GM19238 (cell line): ENCODE data around the gene DAB2IP.

Source experiments
- DNase-seq: peaks from one replicate; pipeline ENCODE4 v3.0.0; 2011; ENCODE audit warnings: low spot score; ENCODE audit not compliant: insufficient read length

The DAB2IP gene

DNA sequence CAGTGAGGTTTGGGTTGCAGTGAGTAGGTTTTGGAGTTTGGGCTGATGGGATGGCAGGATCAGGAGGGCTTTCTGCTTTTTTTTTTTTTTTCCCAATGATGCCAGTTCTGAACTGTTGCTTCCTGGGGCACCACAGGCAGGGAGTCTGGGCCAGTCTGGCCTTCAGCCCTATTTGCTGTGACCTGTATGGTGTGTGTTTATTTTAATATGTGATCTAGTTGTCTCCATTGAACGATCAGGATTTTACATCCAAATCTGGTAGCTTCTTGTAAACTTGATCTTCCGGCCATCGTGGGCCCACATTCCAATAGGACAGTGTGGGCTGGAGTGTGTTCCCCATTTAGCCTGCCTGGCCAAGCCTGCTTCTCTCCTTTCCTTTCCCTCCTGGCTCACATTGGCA, 25.8 kb upstream of the DAB2IP start:
- no peak for DNase-seq

- DNase-seq = no peak
These were observed 25.4 kb upstream of the DAB2IP start for GRCh38 chr9:121626012-121626411.

GRCh38 chr9:121627427-121627826, 24.0 kb upstream of the DAB2IP start:
- DNase-seq = no peak

DNA sequence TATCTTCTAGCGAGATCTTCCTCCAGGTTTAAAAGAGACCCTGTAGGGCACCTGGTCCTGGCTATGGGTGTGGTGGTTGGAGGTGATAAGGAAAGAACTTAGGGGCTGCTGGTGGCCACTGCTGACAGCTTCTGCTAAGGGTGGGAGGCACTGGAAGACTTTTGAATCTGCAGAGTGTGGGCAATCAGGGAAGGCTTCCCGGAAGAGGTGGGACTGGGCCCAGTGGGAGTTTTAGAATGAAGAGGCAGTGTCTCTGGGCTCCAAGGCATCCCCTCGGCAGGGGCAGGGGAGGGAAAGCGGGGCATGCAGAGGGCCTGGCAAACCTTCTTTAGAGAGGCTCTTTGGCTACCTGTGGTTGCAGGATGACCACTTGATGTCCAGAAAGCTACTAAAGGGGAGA, 23.0 kb upstream of the DAB2IP start:
- no peak for DNase-seq

GRCh38 chr9:121631115-121631514, 20.3 kb upstream of the DAB2IP start:
- no peak for DNase-seq

- no peak for DNase-seq
These were observed 19.4 kb upstream of the DAB2IP start for GRCh38 chr9:121631978-121632418.

DNA sequence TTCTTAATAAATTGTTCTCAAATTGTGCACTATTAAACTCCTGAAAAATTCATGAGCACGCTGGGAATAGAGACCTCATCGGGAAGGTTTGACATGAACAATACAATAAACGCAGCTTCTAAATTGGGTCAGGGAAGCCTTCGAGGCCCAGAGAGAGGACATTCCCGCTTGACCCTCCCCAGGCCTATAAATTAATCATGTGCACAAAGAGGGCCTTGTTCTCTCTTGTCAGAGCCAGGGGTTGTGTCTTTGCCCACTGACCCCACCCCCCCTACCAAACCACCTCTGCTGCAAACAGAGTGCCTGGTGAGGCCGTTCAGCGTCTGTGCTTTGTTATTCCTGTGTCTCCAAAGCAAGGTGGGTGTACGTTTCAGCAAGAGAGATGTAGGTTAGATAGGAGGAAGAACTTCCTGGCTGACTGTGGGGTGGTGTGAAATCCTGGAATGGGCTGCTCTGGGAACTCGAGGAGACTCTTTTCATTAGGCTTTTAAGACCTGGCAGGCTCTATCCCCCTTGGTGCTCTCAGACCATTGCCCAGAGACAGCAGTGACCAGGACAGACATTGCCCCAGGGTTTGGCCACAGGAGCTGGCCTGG, 18.2 kb upstream of the DAB2IP start:
- DNase-seq = no peak

GRCh38 chr9:121633736-121634135, 17.7 kb upstream of the DAB2IP start:
- no peak for DNase-seq

DNA sequence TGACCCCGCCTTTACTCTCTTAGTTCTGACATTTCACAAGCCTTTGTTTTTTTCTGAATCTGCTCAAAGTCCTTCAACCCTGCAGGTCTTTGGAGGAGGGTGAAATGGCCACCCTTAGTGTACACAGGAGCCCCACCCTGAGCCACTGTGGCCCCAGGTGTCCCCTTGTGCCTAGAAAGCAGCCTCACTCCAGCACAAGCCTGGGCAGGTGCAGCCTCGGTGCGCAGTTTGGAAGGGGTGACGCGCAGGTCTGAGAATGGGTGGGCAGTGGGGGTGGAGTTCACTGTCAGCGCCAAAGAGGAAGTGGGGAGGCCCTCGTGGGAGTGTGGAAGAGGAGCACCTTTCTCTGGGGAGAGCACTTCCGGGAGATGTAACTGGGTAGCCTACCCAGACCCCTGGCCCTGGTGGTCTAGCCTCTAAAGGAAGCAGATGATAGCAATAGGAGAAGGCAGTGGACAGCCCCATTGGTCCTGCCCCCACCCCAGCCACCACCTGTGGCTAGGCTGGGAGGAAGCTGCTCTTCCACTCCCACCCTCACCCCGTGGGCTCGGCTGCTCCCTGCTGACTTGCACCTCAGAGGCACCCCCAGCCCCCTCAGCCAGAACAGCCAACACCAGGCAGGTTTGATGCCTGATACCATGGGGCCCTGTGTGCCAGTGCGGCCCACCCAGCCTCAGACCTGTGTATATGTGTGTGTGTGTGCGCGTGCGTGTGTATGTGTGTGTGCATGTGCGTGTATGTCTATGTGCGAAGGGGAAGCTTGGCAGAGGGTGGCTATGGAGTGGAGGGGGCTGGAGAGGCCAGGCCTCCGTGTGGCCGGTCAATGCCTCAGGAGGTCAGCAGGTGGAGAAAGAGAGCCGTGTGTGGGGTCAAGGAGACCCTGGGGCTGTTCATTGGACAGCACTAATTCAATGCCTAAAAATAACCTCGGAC, 16.8 kb upstream of the DAB2IP start:
- DNase-seq = peak; percentile 37

GRCh38 chr9:121635300-121635876, 16.0 kb upstream of the DAB2IP start:
- DNase-seq = no peak

DNA sequence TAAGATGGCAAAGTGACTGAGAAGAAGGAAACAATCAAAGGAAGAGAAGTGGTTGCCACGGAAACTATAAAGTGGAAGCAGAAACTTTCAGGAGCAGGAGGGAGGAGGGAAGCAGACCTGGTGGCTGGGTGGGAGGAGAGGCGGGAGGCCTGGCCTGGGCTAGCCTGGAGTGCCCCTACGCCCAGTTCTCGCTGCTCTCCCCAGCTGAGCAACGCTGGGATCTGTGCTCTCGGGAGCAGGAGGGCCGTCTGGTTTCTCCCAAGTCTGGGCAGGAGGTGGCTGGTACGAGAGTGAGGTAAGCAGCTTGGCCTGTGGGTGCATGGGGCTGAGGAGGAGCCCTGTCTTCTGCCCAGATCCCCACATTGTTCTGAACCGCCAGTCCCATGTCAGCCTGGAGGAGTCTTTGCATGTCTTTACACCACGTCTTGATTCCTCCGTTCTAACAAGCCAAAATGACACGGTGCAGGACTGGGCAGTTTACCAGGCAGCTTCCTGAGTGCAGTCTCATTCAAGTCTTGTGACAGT, 15.0 kb upstream of the DAB2IP start:
- DNase-seq = no peak

DNA sequence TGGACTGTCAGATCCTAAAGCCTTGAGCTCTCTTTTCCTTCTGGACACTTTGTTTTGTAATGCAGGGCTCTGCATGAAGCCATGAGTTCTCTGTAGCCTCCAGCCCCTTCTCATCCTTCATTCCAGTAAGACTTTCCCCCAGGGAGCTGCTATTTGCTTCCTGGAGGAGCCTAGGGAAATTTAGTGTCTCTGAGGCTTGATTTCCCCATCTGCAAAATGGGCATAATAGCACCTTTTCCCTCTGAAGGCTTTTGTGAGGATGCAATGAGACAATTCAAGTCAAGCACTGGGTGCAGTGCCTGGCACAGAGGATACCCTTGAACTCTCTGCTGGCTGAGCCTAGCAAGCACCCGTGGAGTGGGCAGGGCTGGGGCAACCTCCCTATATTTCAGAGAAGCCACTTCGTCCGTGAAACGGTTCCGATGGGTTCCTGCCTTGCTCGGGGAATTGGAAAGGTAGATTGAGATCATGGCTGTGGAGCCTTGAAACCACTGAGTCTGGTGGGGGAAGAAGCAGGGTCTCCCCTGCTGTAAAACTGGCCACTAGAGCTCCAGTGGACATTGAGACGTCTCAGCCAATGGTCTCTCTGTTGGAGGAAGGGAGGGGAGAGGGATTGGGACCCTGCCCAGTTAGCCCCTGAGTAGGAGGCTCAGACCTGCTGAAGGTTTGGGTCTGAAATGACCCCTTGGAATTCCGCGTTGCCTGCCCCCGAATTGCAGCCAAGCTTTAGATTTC, 14.3 kb upstream of the DAB2IP start:
- DNase-seq = no peak

DNA sequence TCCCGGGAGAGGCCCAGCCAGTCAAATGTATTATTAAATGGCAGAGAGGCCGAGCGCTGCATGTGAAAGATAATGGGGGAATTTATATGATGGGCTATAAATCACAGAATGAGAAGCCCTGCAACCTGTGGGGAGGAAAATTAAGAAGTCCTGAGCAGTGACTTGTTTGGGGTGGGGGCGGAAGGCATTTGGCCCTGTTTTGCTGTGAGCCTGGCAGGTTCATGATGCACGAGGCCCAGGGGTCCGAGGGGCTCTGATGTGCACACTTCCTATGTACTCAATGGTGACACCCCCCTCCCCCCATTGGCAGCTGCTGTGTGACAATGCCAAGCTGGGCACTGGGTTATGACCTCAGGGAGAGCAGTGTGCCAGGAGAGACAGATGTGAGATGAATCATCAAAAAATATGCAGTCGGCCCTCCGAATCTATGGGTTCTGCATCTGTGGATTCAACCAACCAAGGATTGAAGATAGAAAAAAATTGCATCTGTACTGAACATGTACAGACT, 13.7 kb upstream of the DAB2IP start:
- no peak for DNase-seq

- no peak for DNase-seq
These were observed 13.0 kb upstream of the DAB2IP start for GRCh38 chr9:121638399-121638798.

- DNase-seq = no peak
These were observed 12.4 kb upstream of the DAB2IP start for GRCh38 chr9:121638901-121639592.

DNA sequence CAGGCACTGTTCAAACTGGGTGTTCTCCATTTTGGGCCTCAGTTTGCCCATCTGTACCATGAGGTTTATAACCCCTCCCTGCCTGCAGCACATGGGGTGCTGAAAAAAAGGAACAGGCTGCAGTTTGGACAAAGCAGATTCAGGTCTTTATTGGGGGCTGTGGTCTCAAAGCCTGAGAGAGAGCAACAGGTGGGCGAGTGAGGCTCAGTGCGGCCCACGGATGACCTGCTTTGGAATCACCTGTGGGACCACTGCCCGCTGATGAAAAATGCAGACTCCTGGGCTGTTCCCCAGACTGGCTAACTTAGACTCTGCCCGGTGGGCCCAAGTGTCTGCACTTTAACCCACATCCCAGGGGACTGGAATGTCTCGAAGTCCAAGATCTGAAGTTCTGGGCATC, 11.8 kb upstream of the DAB2IP start:
- no peak for DNase-seq

DNA sequence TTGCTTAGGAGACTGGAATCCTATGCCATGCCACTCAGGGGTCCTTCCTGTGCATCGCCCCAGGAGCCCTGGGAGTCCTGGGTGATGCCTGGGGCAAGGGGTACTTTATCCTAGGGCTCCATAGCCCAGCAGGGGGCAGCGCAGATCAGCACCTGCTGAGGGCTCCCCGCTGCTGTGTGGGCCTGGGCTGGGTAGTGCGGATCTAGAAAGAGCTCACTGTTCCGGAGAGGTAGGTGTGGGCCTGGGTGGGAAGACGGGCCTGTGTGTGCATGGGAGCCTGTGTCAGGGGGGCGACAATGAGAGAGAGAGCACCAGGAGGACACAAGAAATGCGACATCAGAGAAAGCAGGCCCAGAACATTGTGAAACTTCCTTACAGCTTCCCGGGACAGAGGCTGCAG, 11.4 kb upstream of the DAB2IP start:
- DNase-seq = peak; percentile 34

GRCh38 chr9:121640491-121641223, 10.8 kb upstream of the DAB2IP start:
- no peak for DNase-seq

- DNase-seq = no peak
These were observed 10.2 kb upstream of the DAB2IP start for GRCh38 chr9:121641224-121641611.

DNA sequence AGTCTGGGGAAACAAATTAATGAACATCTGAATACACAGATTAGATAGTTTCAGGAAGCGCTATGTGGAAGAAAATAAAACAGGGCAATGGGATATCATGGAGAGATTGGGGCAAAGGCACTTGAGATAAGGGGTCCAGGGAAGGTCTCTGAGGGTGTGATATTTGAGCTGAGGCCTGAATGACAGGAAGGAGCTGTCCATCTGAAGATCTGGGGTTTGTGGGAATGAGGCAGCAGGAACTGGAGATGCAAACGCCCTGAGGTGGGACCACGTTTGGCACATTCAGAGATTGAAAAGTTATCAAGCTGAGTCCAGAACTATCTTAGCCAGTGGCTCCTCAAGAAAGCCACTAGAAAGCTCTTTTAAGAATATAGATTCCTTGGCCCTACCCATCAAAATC, 8.7 kb upstream of the DAB2IP start:
- no peak for DNase-seq
